ENCODE results near the gene WSCD1.

WSCD1 gene

GRCh38 chr17:6028294-6028693 lies 41.9 kb upstream of the WSCD1 start:
- no peak for DNase-seq (ENCODE audit: low spot score)
- no peak overlapping the region for H3K27ac ChIP-seq
- TF ChIP-seq, protein P1, sequence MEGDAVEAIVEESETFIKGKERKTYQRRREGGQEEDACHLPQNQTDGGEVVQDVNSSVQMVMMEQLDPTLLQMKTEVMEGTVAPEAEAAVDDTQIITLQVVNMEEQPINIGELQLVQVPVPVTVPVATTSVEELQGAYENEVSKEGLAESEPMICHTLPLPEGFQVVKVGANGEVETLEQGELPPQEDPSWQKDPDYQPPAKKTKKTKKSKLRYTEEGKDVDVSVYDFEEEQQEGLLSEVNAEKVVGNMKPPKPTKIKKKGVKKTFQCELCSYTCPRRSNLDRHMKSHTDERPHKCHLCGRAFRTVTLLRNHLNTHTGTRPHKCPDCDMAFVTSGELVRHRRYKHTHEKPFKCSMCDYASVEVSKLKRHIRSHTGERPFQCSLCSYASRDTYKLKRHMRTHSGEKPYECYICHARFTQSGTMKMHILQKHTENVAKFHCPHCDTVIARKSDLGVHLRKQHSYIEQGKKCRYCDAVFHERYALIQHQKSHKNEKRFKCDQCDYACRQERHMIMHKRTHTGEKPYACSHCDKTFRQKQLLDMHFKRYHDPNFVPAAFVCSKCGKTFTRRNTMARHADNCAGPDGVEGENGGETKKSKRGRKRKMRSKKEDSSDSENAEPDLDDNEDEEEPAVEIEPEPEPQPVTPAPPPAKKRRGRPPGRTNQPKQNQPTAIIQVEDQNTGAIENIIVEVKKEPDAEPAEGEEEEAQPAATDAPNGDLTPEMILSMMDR (IDR thresholded peaks at IDR 0.05), result no peak
- no peak overlapping the region for H3K4me3 ChIP-seq

GRCh38 chr17:6035801-6036394 lies 34.3 kb upstream of the WSCD1 start:
- TF ChIP-seq, protein P1 (IDR thresholded peaks at IDR 0.05), result no peak
- Histone ChIP-seq H3K4me3 (no peak overlapping the region), H3K27ac (no peak overlapping the region)
- no peak for DNase-seq (ENCODE audit: low spot score)

GRCh38 chr17:6040504-6040903 lies 29.7 kb upstream of the WSCD1 start:
- Histone ChIP-seq H3K27ac (no peak overlapping the region), H3K4me3 (no peak overlapping the region)
- DNase-seq (ENCODE audit: low spot score), result no peak
- TF ChIP-seq, protein P1 (IDR thresholded peaks at IDR 0.05), result no peak

- H3K4me3 ChIP-seq, result no peak overlapping the region
- TF ChIP-seq, protein P1 (IDR thresholded peaks at IDR 0.05), result no peak
- DNase-seq (ENCODE audit: low spot score), result no peak
- H3K27ac ChIP-seq, result no peak overlapping the region
Observed at GRCh38 chr17:6041246-6041645, 28.9 kb upstream of the WSCD1 start.

DNA sequence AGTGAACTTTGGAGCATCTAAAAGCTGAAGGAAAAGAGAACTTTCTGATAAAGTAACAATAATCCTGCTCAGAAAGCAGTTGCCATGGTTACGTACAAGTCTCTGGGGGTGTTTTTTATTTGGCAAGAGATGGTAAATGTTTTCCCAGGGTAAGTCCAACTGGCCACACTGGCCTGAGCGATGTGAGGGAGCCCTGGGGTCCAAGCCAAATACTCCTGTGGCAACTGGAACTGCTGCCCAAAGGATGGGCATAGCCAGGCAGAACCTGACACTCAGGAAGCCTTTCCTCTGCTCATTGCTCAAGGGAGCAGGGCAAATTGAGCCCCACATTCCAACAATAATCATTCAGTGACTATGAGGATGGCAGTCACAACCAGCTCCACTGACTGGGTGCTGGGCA lies 26.8 kb upstream of the WSCD1 start:
- Histone ChIP-seq H3K4me3 (no peak overlapping the region), H3K27ac (no peak overlapping the region)
- TF ChIP-seq, protein P1 (IDR thresholded peaks at IDR 0.05), result no peak
- DNase-seq (ENCODE audit: low spot score), result no peak

DNA sequence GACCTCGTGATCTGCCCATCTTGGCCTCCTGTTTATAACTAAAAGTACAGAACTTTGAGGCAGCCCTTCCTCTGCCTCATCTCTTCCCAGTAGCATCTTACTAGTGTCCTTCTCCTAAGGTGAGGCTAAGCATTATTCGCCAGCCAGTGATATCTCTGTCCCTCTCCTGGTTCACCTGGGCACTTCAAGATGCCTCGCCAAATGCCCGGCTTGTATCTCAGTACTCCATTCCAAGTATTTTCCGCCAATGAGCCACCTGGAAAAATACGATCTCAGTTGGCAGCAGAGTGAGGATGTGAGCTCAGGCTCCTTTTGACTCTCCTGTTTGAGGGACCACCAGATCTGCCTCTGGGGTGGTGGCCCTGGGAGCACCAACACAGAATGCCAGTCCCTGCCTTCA lies 25.9 kb upstream of the WSCD1 start:
- no peak for DNase-seq (ENCODE audit: low spot score)
- H3K27ac ChIP-seq, result no peak overlapping the region
- no peak overlapping the region for H3K4me3 ChIP-seq
- TF ChIP-seq, protein P1 (IDR thresholded peaks at IDR 0.05), result no peak

GRCh38 chr17:6045621-6046357 lies 24.4 kb upstream of the WSCD1 start:
- H3K27ac ChIP-seq, result no peak overlapping the region
- H3K4me3 ChIP-seq, result no peak overlapping the region
- DNase-seq (ENCODE audit: low spot score), result no peak
- TF ChIP-seq, protein P1 (IDR thresholded peaks at IDR 0.05), result no peak
